SK-N-SH treated with all-trans-retinoic acid at 6 μM for 48 hours (cell line): ENCODE data around the gene ZNF333.

Experiments
- ATAC-seq: fragments of 200-7000 bp; cut with Tn5 transposase; 3 replicates; pipeline ENCODE4 v1.9.1; 2020; ENCODE audit warnings: mild to moderate bottlenecking, moderate library complexity
- ARNTL ChIP-seq: fragments of 450-650 bp; formaldehyde crosslinking; IDR thresholded peaks from 2 replicates; pipeline ENCODE4 v1.5.0; 2020; ENCODE audit warnings: low read depth, mild to moderate bottlenecking, moderate library complexity, borderline replicate concordance
- BACH2 ChIP-seq: fragments of 250-450 bp; sonication (Bioruptor Pico); IDR thresholded peaks from 2 replicates; pipeline ENCODE4 v1.9.0; 2021; ENCODE audit warnings: mild to moderate bottlenecking, borderline replicate concordance
- CREB5 ChIP-seq: fragments of 250-450 bp; sonication (Bioruptor Pico); IDR thresholded peaks from 2 replicates; pipeline ENCODE4 v1.5.1; 2020; ENCODE audit warnings: low read depth, mild to moderate bottlenecking, moderate library complexity
- CSDC2 ChIP-seq: fragments of 250-450 bp; sonication (Bioruptor Pico); IDR thresholded peaks from 2 replicates; pipeline ENCODE4 v1.5.0; 2020; ENCODE audit warnings: mild to moderate bottlenecking, moderate library complexity
- ESRRG ChIP-seq: fragments of 250-450 bp; sonication (Bioruptor Pico); IDR thresholded peaks from 2 replicates; pipeline ENCODE4 v1.6.1; 2021; ENCODE audit warnings: mild to moderate bottlenecking
- ISL1 ChIP-seq: fragments of 250-450 bp; sonication (Bioruptor Pico); IDR thresholded peaks from 2 replicates; pipeline ENCODE4 v2.1.2; 2022; ENCODE audit warnings: mild to moderate bottlenecking, moderate library complexity
- OSR1 ChIP-seq: fragments of 250-450 bp; sonication (Bioruptor Pico); IDR thresholded peaks from 2 replicates; pipeline ENCODE4 v1.8.0; 2022; ENCODE audit warnings: moderate library complexity, mild to moderate bottlenecking, inconsistent platforms
- RARB ChIP-seq: fragments of 250-450 bp; sonication (Bioruptor Pico); IDR thresholded peaks from 2 replicates; pipeline ENCODE4 v1.8.0; 2021; ENCODE audit warnings: mild to moderate bottlenecking, moderate library complexity
- SNAI2 ChIP-seq: fragments of 250-450 bp; sonication (Bioruptor Pico); IDR thresholded peaks from 2 replicates; pipeline ENCODE4 v1.5.0; 2020; ENCODE audit warnings: mild to moderate bottlenecking, moderate library complexity
- TCF4 ChIP-seq: fragments of 250-450 bp; sonication (Bioruptor Pico); IDR thresholded peaks from 2 replicates; pipeline ENCODE4 v1.8.0; 2021; ENCODE audit warnings: mild to moderate bottlenecking, moderate library complexity, borderline replicate concordance
- TOX ChIP-seq: fragments of 250-450 bp; sonication (Bioruptor Pico); IDR thresholded peaks from 2 replicates; pipeline ENCODE4 v1.8.0; 2021; ENCODE audit warnings: mild to moderate bottlenecking, moderate library complexity, borderline replicate concordance
- ZC3H10 ChIP-seq: fragments of 250-450 bp; sonication (Bioruptor Pico); IDR thresholded peaks from 2 replicates; pipeline ENCODE4 v1.5.1; 2021; ENCODE audit warnings: mild to moderate bottlenecking, moderate library complexity
- ZFP30 ChIP-seq: fragments of 450-650 bp; formaldehyde crosslinking; IDR thresholded peaks from 2 replicates; pipeline ENCODE4 v1.5.0; 2022; ENCODE audit warnings: mild to moderate bottlenecking, moderate library complexity
- ZNF565 ChIP-seq: fragments of 450-650 bp; formaldehyde crosslinking; conservative IDR thresholded peaks from 2 replicates; pipeline ENCODE4 v1.5.0; 2020; ENCODE audit warnings: low read depth, mild to moderate bottlenecking, moderate library complexity
- ZNF70 ChIP-seq: fragments of 450-650 bp; formaldehyde crosslinking; IDR thresholded peaks from 2 replicates; pipeline ENCODE4 v1.5.0; 2020; ENCODE audit warnings: mild to moderate bottlenecking, moderate library complexity
- ZNF8 ChIP-seq: fragments of 450-650 bp; formaldehyde crosslinking; IDR thresholded peaks from 2 replicates; pipeline ENCODE4 v1.5.0; 2020; ENCODE audit warnings: mild to moderate bottlenecking, moderate library complexity
- TF ChIP-seq, protein P1 (sequence below): fragments of 250-450 bp; sonication (Bioruptor Pico); IDR thresholded peaks from 2 replicates; pipeline ENCODE4 v1.8.0; 2021; ENCODE audit warnings: low read depth, mild to moderate bottlenecking, moderate library complexity, borderline replicate concordance
- TF ChIP-seq, protein P2 (sequence below): fragments of 250-450 bp; sonication (Bioruptor Pico); IDR thresholded peaks from 2 replicates; pipeline ENCODE4 v1.5.0; 2020; ENCODE audit warnings: mild to moderate bottlenecking, moderate library complexity
- TF ChIP-seq, protein P3 (sequence below): fragments of 250-450 bp; sonication (Bioruptor Pico); IDR thresholded peaks from 2 replicates; pipeline ENCODE4 v1.8.0; 2020; ENCODE audit warnings: mild to moderate bottlenecking, moderate library complexity, borderline replicate concordance

The ZNF333 gene

GRCh38 chr19:14686411-14686810 lies 3.4 kb upstream of the ZNF333 start:
- ATAC-seq = no peak
- TF ChIP-seq ESRRG (CRISPR knock-in tag) (no peak), ARNTL (CRISPR knock-in tag) (no peak), ZNF70 (CRISPR knock-in tag) (no peak), ZFP30 (CRISPR knock-in tag) (no peak), BACH2 (CRISPR knock-in tag) (no peak), ZNF565 (no peak), RARB (no peak), CSDC2 (no peak), ZNF8 (CRISPR knock-in tag) (no peak)
- TF ChIP-seq, protein P1, sequence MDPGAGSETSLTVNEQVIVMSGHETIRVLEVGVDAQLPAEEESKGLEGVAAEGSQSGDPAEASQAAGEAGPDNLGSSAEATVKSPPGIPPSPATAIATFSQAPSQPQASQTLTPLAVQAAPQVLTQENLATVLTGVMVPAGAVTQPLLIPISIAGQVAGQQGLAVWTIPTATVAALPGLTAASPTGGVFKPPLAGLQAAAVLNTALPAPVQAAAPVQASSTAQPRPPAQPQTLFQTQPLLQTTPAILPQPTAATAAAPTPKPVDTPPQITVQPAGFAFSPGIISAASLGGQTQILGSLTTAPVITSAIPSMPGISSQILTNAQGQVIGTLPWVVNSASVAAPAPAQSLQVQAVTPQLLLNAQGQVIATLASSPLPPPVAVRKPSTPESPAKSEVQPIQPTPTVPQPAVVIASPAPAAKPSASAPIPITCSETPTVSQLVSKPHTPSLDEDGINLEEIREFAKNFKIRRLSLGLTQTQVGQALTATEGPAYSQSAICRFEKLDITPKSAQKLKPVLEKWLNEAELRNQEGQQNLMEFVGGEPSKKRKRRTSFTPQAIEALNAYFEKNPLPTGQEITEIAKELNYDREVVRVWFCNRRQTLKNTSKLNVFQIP (CRISPR knock-in tag) = no peak
- TF ChIP-seq, protein P2, sequence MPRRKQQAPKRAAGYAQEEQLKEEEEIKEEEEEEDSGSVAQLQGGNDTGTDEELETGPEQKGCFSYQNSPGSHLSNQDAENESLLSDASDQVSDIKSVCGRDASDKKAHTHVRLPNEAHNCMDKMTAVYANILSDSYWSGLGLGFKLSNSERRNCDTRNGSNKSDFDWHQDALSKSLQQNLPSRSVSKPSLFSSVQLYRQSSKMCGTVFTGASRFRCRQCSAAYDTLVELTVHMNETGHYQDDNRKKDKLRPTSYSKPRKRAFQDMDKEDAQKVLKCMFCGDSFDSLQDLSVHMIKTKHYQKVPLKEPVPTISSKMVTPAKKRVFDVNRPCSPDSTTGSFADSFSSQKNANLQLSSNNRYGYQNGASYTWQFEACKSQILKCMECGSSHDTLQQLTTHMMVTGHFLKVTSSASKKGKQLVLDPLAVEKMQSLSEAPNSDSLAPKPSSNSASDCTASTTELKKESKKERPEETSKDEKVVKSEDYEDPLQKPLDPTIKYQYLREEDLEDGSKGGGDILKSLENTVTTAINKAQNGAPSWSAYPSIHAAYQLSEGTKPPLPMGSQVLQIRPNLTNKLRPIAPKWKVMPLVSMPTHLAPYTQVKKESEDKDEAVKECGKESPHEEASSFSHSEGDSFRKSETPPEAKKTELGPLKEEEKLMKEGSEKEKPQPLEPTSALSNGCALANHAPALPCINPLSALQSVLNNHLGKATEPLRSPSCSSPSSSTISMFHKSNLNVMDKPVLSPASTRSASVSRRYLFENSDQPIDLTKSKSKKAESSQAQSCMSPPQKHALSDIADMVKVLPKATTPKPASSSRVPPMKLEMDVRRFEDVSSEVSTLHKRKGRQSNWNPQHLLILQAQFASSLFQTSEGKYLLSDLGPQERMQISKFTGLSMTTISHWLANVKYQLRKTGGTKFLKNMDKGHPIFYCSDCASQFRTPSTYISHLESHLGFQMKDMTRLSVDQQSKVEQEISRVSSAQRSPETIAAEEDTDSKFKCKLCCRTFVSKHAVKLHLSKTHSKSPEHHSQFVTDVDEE (CRISPR knock-in tag) = no peak

- TF ChIP-seq ISL1 (CRISPR knock-in tag) (no peak), SNAI2 (no peak), TCF4 (no peak), TOX (CRISPR knock-in tag) (no peak), ZFP30 (CRISPR knock-in tag) (no peak), ZNF8 (CRISPR knock-in tag) (no peak), BACH2 (CRISPR knock-in tag) (no peak)
- ATAC-seq = no peak
These were observed 4.9 kb downstream of the ZNF333 start for GRCh38 chr19:14694641-14695266.

- no peak for ATAC-seq
- no peak for TF ChIP-seq ISL1 (CRISPR knock-in tag)
- no peak for TF ChIP-seq CREB5
- no peak for TF ChIP-seq OSR1 (CRISPR knock-in tag)
- no peak for TF ChIP-seq ZNF565
- TF ChIP-seq ZNF70 (CRISPR knock-in tag) = no peak
These were observed 5.6 kb downstream of the ZNF333 start for GRCh38 chr19:14695471-14695870.

DNA sequence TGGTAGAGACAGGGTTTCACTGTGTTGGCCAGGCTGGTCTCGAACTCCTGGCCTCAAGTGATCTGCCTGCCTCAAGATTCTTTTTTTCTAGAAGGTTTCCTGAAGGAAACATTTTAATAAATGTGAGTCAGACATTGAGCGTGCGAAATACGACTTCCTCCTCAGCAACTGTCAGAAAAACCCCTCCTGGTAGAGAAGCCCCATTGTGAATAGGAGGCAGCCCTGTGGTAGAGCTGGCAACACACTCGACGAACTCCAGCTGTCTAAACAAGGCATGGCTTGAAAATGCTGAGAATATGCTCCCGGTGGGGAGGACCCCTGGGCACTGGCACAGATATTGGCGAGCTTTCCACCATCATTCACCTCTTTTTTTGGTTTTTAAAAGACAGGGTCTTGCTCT lies 9.8 kb downstream of the ZNF333 start:
- no peak for ATAC-seq
- TF ChIP-seq, protein P3, sequence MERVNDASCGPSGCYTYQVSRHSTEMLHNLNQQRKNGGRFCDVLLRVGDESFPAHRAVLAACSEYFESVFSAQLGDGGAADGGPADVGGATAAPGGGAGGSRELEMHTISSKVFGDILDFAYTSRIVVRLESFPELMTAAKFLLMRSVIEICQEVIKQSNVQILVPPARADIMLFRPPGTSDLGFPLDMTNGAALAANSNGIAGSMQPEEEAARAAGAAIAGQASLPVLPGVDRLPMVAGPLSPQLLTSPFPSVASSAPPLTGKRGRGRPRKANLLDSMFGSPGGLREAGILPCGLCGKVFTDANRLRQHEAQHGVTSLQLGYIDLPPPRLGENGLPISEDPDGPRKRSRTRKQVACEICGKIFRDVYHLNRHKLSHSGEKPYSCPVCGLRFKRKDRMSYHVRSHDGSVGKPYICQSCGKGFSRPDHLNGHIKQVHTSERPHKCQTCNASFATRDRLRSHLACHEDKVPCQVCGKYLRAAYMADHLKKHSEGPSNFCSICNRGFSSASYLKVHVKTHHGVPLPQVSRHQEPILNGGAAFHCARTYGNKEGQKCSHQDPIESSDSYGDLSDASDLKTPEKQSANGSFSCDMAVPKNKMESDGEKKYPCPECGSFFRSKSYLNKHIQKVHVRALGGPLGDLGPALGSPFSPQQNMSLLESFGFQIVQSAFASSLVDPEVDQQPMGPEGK = no peak
- TF ChIP-seq CREB5 = no peak
- no peak for TF ChIP-seq TCF4
- no peak for TF ChIP-seq ZNF565
- no peak for TF ChIP-seq ZC3H10 (CRISPR knock-in tag)
- TF ChIP-seq BACH2 (CRISPR knock-in tag) = no peak
- no peak for TF ChIP-seq ARNTL (CRISPR knock-in tag)
